Measurements from ENCODE around the gene STRC. TPM values are rescaled to one million over a fixed set of nuclear protein-coding genes. Genes with fewer than 3 reads are reported as not detected.
A peak's percentile ranks its signal among the peaks of the same experiment; 100 is the strongest.
"Not testable (repeated sequence)": the region's sequence is repeated elsewhere in the genome, so short reads cannot be mapped to it uniquely, and the experiment has no call there.

The STRC gene
- total RNA-seq, 2 experiments from 2014 or later = 0.40 to 0.52 TPM

GRCh38 chr15:43602233-43602632 lies 16.4 kb downstream of the STRC start:
- H3K4me1 Mint-ChIP-seq (ENCODE audit: low read depth); H3K36me3 Mint-ChIP-seq (ENCODE audit: low read depth); H3K9me3 Mint-ChIP-seq (ENCODE audit: insufficient read depth); DNase-seq; H3K27ac Mint-ChIP-seq; H3K4me3 Mint-ChIP-seq; CTCF ChIA-PET; POLR2A ChIA-PET; ATAC-seq: not testable (repeated sequence)
- peaks cover 11% of the 10 kb centered on the region for H3K27me3 Mint-ChIP-seq (ENCODE audit: low read depth)

GRCh38 chr15:43600200-43600599 lies 18.4 kb downstream of the STRC start:
- H3K27ac Mint-ChIP-seq; POLR2A ChIA-PET; H3K36me3 Mint-ChIP-seq (ENCODE audit: low read depth); CTCF ChIA-PET; H3K9me3 Mint-ChIP-seq (ENCODE audit: insufficient read depth); H3K4me1 Mint-ChIP-seq (ENCODE audit: low read depth); DNase-seq; H3K4me3 Mint-ChIP-seq; ATAC-seq: not testable (repeated sequence)
- H3K27me3 Mint-ChIP-seq (ENCODE audit: low read depth) = peaks cover 17% of the 10 kb centered on the region

DNA sequence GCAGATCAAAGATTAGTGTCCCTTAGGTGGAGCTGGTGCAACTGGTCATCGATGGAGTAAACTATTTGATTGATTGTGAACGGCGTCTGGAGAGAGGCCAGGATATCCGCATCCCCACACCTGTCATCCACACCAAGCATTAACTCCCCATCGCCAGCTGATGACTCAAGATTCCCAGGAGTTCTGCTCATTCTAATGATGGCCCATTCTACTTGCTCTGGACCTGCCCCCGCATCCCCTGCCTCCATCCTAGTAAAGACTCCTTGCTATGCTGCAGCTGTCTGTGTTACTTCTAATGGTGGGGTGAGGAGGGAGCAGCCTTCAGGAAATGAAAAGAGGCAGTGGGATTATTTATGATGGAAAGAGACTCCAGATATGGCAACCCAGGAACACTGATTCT lies 19.5 kb downstream of the STRC start:
- H3K4me1 Mint-ChIP-seq (ENCODE audit: low read depth); DNase-seq; H3K4me3 Mint-ChIP-seq; H3K27ac Mint-ChIP-seq; H3K9me3 Mint-ChIP-seq (ENCODE audit: insufficient read depth); CTCF ChIA-PET; H3K36me3 Mint-ChIP-seq (ENCODE audit: low read depth); POLR2A ChIA-PET; ATAC-seq: not testable (repeated sequence)
- peaks cover 14% of the 10 kb centered on the region for H3K27me3 Mint-ChIP-seq (ENCODE audit: low read depth)

- POLR2A ChIA-PET; DNase-seq; H3K4me1 Mint-ChIP-seq (ENCODE audit: low read depth); CTCF ChIA-PET; H3K4me3 Mint-ChIP-seq; H3K36me3 Mint-ChIP-seq (ENCODE audit: low read depth); H3K27ac Mint-ChIP-seq; H3K9me3 Mint-ChIP-seq (ENCODE audit: insufficient read depth): not testable (repeated sequence)
- ATAC-seq = peak; percentile 35
- H3K27me3 Mint-ChIP-seq (ENCODE audit: low read depth) = peaks cover 11% of the 10 kb centered on the region
These were observed 25.0 kb downstream of the STRC start, which contains the start of gene CKMT1B for GRCh38 chr15:43593328-43594190. CKMT1B (plus strand) TSS chr15:43594027; CDS start chr15:43594219, 192 bp downstream.

DNA sequence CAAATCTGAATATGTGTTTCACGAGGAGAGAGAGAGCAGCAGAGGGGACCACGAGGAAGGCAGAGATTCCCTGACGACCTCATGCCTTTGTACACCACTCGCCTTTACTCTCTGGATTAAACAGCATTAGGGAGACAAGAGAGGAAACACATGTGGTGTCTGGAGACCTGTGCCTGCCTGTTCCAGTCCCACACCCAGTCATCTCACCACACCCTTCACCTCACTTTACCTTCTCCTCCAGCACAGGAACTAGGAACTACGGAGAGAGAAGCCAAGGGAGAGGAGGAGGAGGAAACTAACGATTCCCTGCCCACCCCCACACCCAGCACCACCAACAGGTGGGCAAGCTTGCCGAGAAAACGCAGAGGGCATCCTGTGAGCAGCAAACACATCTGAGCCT lies 25.8 kb downstream of the STRC start:
- H3K4me3 Mint-ChIP-seq; H3K9me3 Mint-ChIP-seq (ENCODE audit: insufficient read depth); H3K4me1 Mint-ChIP-seq (ENCODE audit: low read depth); CTCF ChIA-PET; H3K27ac Mint-ChIP-seq; DNase-seq; H3K27me3 Mint-ChIP-seq (ENCODE audit: low read depth); POLR2A ChIA-PET; ATAC-seq; H3K36me3 Mint-ChIP-seq (ENCODE audit: low read depth): not testable (repeated sequence)

GRCh38 chr15:43589778-43590466 lies 28.7 kb downstream of the STRC start, which contains the start of gene PPIP5K1:
PPIP5K1 (minus strand) TSS chr15:43590208; CDS start chr15:43584504, 5,704 bp downstream.
- POLR2A ChIA-PET; H3K4me3 Mint-ChIP-seq; CTCF ChIA-PET; H3K4me1 Mint-ChIP-seq (ENCODE audit: low read depth); H3K27me3 Mint-ChIP-seq (ENCODE audit: low read depth); H3K36me3 Mint-ChIP-seq (ENCODE audit: low read depth); H3K27ac Mint-ChIP-seq; H3K9me3 Mint-ChIP-seq (ENCODE audit: insufficient read depth); DNase-seq: not testable (repeated sequence)
- ATAC-seq = peak; percentile 100

- DNase-seq; H3K27ac Mint-ChIP-seq; POLR2A ChIA-PET; CTCF ChIA-PET; H3K27me3 Mint-ChIP-seq (ENCODE audit: low read depth); H3K9me3 Mint-ChIP-seq (ENCODE audit: insufficient read depth); H3K4me3 Mint-ChIP-seq; H3K4me1 Mint-ChIP-seq (ENCODE audit: low read depth); ATAC-seq; H3K36me3 Mint-ChIP-seq (ENCODE audit: low read depth): not testable (repeated sequence)
These were observed 44.0 kb downstream of the STRC start for GRCh38 chr15:43574607-43575006.

DNA sequence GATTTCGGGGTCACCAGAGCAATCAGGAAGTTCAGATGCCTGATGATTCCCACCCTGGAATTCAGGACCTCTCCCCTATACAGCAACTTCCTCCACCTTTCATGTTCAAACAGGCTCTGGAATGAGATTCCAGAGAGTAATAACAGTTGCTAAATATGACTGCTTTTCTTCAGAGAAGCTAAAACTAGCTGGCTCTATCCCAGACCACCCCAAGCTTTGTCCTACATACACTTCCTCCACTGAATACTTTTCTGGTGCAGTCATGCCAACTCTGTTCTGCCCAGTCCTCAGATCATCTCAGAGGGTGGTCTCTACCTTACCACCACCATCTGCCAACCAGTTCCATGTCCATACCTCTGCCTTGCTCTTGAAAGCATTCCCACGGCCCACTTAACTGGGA lies 52.0 kb downstream of the STRC start:
- H3K27ac Mint-ChIP-seq; H3K4me3 Mint-ChIP-seq; H3K36me3 Mint-ChIP-seq (ENCODE audit: low read depth); CTCF ChIA-PET; H3K9me3 Mint-ChIP-seq (ENCODE audit: insufficient read depth); DNase-seq; H3K4me1 Mint-ChIP-seq (ENCODE audit: low read depth); H3K27me3 Mint-ChIP-seq (ENCODE audit: low read depth); ATAC-seq; POLR2A ChIA-PET: not testable (repeated sequence)

DNA sequence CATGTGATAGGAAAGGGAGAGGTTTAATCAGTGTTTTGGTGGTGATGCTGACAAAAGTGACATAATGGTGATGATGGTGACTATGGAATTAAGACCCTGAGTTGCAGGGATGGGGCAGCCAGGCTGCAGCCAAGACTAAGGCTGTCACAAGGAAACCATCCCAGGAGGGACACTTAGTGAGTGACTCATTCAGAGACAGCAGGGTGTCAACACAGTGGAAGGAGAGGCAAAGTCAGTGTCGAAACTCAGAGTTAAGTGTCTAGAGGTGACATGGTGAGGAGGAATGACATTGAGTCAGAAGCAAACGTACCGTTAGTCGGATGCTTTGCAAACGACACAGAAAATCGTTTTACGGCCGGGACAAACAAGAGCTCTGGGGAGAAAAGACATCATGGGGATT lies 54.8 kb downstream of the STRC start:
- H3K27ac Mint-ChIP-seq; H3K27me3 Mint-ChIP-seq (ENCODE audit: low read depth); ATAC-seq; H3K9me3 Mint-ChIP-seq (ENCODE audit: insufficient read depth); H3K4me1 Mint-ChIP-seq (ENCODE audit: low read depth); CTCF ChIA-PET; H3K4me3 Mint-ChIP-seq; H3K36me3 Mint-ChIP-seq (ENCODE audit: low read depth); POLR2A ChIA-PET; DNase-seq: not testable (repeated sequence)

- H3K27me3 Mint-ChIP-seq (ENCODE audit: low read depth); H3K9me3 Mint-ChIP-seq (ENCODE audit: insufficient read depth); H3K4me3 Mint-ChIP-seq; H3K36me3 Mint-ChIP-seq (ENCODE audit: low read depth); DNase-seq; H3K4me1 Mint-ChIP-seq (ENCODE audit: low read depth); POLR2A ChIA-PET; ATAC-seq; CTCF ChIA-PET; H3K27ac Mint-ChIP-seq: not testable (repeated sequence)
These were observed 55.8 kb downstream of the STRC start for GRCh38 chr15:43562753-43563152.

GRCh38 chr15:43552986-43553385 lies 65.6 kb downstream of the STRC start:
- Mint-ChIP-seq H3K4me3 (no peak overlapping the region), H3K27me3 (ENCODE audit: low read depth) (no peaks in the 10 kb centered on the region), H3K4me1 (ENCODE audit: low read depth) (no peaks in the 10 kb centered on the region), H3K27ac (no peak overlapping the region), H3K9me3 (ENCODE audit: insufficient read depth) (no peaks in the 10 kb centered on the region), H3K36me3 (ENCODE audit: low read depth) (no peaks in the 10 kb centered on the region)
- no peak for DNase-seq
- CTCF ChIA-PET = no interaction called here
- ATAC-seq = no peak
- POLR2A ChIA-PET = no interaction called here

DNA sequence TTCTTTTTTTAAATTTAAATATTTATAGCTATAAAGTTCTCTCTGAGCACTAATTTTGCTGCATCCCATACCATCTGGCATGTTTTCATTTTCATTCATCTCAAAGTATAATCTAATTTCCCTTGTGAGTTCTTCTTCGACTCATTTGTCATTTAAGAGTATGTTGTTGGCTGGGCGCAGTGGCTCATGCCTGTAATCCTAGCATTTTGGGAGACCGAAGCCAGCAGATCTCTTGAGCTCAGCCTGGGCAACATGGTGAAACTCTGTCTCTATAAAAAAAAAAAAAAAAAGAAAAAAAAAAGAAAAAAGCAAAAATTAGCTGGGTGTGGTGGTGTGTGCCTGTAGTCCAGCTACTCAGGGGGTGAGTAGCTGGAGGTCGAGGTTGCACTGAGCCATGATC lies 66.3 kb downstream of the STRC start:
- H3K27me3 Mint-ChIP-seq (ENCODE audit: low read depth) = no peaks in the 10 kb centered on the region
- H3K4me3 Mint-ChIP-seq = no peak overlapping the region
- no peak overlapping the region for H3K27ac Mint-ChIP-seq
- peaks cover 3% of the 10 kb centered on the region for H3K36me3 Mint-ChIP-seq (ENCODE audit: low read depth)
- CTCF ChIA-PET = interaction anchor here (1.2 kb wide), 1 partner anchor 38 kb away, joined by 5 read pairs; no protein-coding TSS in a partner anchor
- POLR2A ChIA-PET = no interaction called here
- ATAC-seq = no peak
- H3K4me1 Mint-ChIP-seq (ENCODE audit: low read depth) = no peaks in the 10 kb centered on the region
- no peak for DNase-seq
- H3K9me3 Mint-ChIP-seq (ENCODE audit: insufficient read depth) = no peaks in the 10 kb centered on the region
